Measurements from ENCODE around the gene VAV3. TPM values are rescaled to one million over a fixed set of nuclear protein-coding genes. Genes with fewer than 3 reads are reported as not detected.
"Not testable (repeated sequence)": the region's sequence is repeated elsewhere in the genome, so short reads cannot be mapped to it uniquely, and the experiment has no call there.

Gene VAV3
- total RNA-seq, 1 donor from 2014 or later = 1.9 TPM

DNA sequence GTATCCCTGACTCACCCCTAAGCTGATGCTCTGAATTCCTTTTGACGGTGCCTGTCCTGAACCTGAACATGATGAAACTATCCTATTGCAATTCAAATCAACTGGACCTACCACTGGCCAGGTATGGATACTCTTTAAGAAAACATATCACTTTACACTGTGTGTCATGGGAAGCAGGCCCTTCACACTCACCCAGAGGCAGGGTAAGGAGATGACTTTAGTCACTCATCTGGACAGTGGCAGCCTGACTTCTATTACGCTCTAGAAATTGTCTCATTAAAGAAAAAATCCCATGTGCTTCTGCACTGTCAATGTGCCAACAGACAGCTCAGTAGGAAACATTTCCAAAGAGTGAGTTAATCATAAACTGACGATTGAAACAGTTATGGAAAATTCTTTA lies 94.3 kb downstream of the VAV3 start:
- peaks cover 18% of the 10 kb centered on the region for H3K4me1 Mint-ChIP-seq (ENCODE audit: low read depth)
- H3K36me3 Mint-ChIP-seq (ENCODE audit: low read depth) = peaks cover 9% of the 10 kb centered on the region
- no peak overlapping the region for H3K4me3 Mint-ChIP-seq (ENCODE audit: low read depth)
- intact Hi-C loops (cut with micrococcal nuclease) = no loop called here
- DNase-seq (ENCODE audit: low spot score) = no peak
- no peaks in the 10 kb centered on the region for H3K9me3 Mint-ChIP-seq
- no peak overlapping the region for H3K27ac Mint-ChIP-seq
- H3K27me3 Mint-ChIP-seq (ENCODE audit: low read depth) = no peaks in the 10 kb centered on the region

DNA sequence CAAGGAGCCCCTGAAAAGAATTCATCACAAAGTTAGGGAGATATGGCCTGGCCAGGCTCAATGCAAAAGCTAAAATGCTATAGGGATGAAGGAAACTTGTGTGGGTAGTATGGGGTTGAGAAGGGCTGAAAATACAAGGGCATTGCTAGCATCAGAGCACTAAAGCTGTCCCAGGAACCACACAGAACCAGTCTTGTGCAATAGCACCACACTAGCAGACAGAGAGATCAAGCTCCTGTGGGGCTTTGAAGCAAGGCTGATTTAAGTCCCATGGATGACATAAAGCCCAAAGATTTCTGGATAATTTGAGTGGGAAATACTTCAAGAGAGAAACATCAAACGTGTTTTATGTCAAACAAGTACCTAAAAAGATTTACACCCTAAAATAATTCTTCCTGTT lies 97.1 kb downstream of the VAV3 start:
- intact Hi-C loops (cut with micrococcal nuclease) = no loop called here
- peaks cover 5% of the 10 kb centered on the region for H3K9me3 Mint-ChIP-seq
- no peak overlapping the region for H3K4me3 Mint-ChIP-seq (ENCODE audit: low read depth)
- no peaks in the 10 kb centered on the region for H3K27me3 Mint-ChIP-seq (ENCODE audit: low read depth)
- peaks cover 7% of the 10 kb centered on the region for H3K36me3 Mint-ChIP-seq (ENCODE audit: low read depth)
- no peak overlapping the region for H3K27ac Mint-ChIP-seq
- DNase-seq (ENCODE audit: low spot score) = no peak
- peaks cover 25% of the 10 kb centered on the region for H3K4me1 Mint-ChIP-seq (ENCODE audit: low read depth)

DNA sequence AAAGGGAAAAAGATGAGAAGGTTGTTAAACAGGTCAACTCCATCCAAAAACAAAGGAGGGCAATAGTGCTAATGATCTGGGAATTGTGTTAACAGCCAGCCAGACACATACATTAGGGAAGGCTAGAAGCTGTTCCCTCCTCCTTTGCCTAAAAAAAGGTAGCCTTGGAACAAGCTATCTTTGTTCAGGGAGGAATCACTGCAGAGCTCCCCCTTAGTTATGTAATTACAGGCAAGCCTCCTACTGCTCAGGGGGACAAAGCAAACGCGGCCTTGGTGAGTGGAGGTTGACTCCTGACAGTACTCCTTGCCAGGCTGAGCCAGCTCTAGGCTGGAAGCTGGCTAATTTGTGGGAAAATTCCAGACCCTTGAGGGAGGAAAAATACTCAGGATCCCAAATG lies 97.6 kb downstream of the VAV3 start:
- Mint-ChIP-seq H3K9me3 (peaks cover 6% of the 10 kb centered on the region), H3K4me3 (ENCODE audit: low read depth) (no peak overlapping the region), H3K36me3 (ENCODE audit: low read depth) (peaks cover 7% of the 10 kb centered on the region), H3K4me1 (ENCODE audit: low read depth) (peaks cover 25% of the 10 kb centered on the region), H3K27ac (no peak overlapping the region), H3K27me3 (ENCODE audit: low read depth) (no peaks in the 10 kb centered on the region)
- DNase-seq (ENCODE audit: low spot score) = no peak
- intact Hi-C loops (cut with micrococcal nuclease) = no loop called here

DNA sequence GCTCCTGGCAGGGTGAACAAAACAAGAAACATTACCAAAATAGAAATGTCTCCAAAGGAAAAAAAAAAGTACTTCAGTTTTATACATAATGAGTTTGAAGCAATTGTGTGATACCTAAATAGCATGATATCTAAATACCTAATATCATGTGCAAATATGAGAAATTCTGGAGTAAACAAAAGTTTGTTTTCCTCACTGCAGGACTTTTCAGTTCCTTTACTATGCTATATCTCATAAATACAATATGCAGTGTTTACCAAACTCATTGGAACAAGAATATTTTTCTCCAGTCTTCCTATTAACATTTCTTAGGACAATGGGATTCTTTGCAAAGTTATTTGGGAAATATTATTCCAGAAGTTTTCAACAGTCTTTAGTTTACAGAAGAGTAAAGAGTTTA lies 98.1 kb downstream of the VAV3 start:
- intact Hi-C loops (cut with micrococcal nuclease) = no loop called here
- no peaks in the 10 kb centered on the region for H3K27me3 Mint-ChIP-seq (ENCODE audit: low read depth)
- peaks cover 7% of the 10 kb centered on the region for H3K36me3 Mint-ChIP-seq (ENCODE audit: low read depth)
- H3K27ac Mint-ChIP-seq = no peak overlapping the region
- peaks cover 26% of the 10 kb centered on the region for H3K4me1 Mint-ChIP-seq (ENCODE audit: low read depth)
- DNase-seq (ENCODE audit: low spot score) = no peak
- no peak overlapping the region for H3K4me3 Mint-ChIP-seq (ENCODE audit: low read depth)
- peaks cover 11% of the 10 kb centered on the region for H3K9me3 Mint-ChIP-seq

DNA sequence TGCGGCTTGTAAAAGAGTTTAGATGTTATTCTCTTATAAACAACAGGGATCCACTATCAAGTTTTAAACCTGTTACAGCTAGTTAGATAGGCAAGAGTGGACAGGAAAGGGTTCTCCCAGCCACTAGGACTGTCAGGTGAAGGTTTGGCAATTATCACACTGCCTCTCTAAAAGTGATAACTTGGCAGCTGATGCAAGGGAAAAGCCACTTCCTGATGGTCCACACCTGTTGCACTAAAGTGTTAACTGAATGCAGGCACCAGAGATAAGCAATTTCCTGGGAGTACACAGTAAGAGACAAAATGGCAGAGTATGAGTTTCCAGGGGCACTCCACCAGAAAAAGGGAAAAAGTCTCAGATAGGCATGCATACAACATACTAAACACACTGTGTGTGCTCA lies 99.4 kb downstream of the VAV3 start:
- intact Hi-C loops (cut with micrococcal nuclease) = no loop called here
- H3K36me3 Mint-ChIP-seq (ENCODE audit: low read depth) = peaks cover 6% of the 10 kb centered on the region
- no peaks in the 10 kb centered on the region for H3K27me3 Mint-ChIP-seq (ENCODE audit: low read depth)
- no peak for DNase-seq (ENCODE audit: low spot score)
- no peak overlapping the region for H3K27ac Mint-ChIP-seq
- no peak overlapping the region for H3K4me3 Mint-ChIP-seq (ENCODE audit: low read depth)
- H3K4me1 Mint-ChIP-seq (ENCODE audit: low read depth) = peaks cover 21% of the 10 kb centered on the region
- peaks cover 20% of the 10 kb centered on the region for H3K9me3 Mint-ChIP-seq

DNA sequence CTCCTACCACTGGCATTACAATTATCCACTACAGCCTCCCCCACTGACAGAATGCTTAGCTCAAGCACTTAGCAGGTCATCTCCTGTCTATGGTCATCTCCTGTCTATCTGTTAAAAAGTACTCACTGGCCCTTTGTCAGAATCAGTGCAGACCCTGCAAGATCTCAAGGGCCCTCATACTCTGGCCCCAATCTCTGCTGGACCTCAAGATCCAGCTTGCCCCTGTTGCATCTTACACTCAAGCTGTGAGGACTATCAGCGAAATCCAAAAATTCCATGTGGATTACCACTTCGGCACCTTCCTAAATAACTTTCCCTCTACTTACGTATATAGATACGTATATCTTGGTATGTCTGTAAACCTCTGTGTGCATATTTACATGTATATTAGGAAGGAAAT lies 101.6 kb downstream of the VAV3 start:
- no peak overlapping the region for H3K4me3 Mint-ChIP-seq (ENCODE audit: low read depth)
- peaks cover 17% of the 10 kb centered on the region for H3K4me1 Mint-ChIP-seq (ENCODE audit: low read depth)
- peaks cover 20% of the 10 kb centered on the region for H3K9me3 Mint-ChIP-seq
- no peak overlapping the region for H3K27ac Mint-ChIP-seq
- peaks cover 2% of the 10 kb centered on the region for H3K36me3 Mint-ChIP-seq (ENCODE audit: low read depth)
- intact Hi-C loops (cut with micrococcal nuclease) = no loop called here
- DNase-seq (ENCODE audit: low spot score) = no peak
- peaks cover 4% of the 10 kb centered on the region for H3K27me3 Mint-ChIP-seq (ENCODE audit: low read depth)

DNA sequence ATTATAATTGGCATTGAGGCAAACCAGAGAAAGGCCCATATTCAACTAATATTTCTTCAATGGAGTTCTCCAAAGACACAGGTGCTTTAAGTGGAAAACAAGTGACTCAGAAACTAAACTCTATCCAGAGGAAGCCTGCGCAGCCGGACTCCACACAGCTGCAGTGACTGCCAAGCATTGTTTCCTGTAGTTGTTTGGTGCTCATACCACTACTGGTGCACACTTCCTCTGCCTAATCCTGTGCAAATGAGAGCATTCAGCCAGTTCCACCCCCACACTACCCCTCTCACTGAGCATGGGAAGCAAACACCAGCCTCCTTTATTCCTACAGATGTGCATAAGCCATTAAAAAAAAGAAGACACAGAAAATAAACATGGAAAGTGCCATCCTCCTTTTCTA lies 102.9 kb downstream of the VAV3 start:
- no peak overlapping the region for H3K4me3 Mint-ChIP-seq (ENCODE audit: low read depth)
- intact Hi-C loops (cut with micrococcal nuclease) = no loop called here
- peaks cover 4% of the 10 kb centered on the region for H3K27me3 Mint-ChIP-seq (ENCODE audit: low read depth)
- H3K27ac Mint-ChIP-seq = no peak overlapping the region
- H3K9me3 Mint-ChIP-seq = peaks cover 20% of the 10 kb centered on the region
- peaks cover 2% of the 10 kb centered on the region for H3K36me3 Mint-ChIP-seq (ENCODE audit: low read depth)
- H3K4me1 Mint-ChIP-seq (ENCODE audit: low read depth) = peaks cover 17% of the 10 kb centered on the region
- no peak for DNase-seq (ENCODE audit: low spot score)

DNA sequence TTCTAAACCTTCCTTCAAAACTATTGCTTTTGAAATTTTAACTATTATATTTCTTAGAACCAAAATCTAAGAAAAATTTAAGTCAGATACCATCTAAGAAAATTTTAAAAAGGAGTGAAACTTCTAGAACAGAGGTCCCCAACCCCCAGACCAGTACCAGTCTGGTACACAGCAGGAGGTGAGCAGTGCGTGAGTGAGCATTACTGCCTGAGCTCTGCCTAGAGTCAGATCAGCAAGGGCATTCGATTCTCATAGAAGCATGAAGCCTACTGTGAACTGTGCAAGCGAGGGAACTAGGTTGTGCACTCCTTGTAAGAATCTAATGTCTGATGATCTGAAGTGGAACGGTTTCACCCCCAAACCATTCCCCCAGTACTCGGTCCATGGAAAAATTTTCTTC lies 106.7 kb downstream of the VAV3 start:
- no peak for DNase-seq (ENCODE audit: low spot score)
- Mint-ChIP-seq H3K4me3 (ENCODE audit: low read depth) (no peak overlapping the region), H3K36me3 (ENCODE audit: low read depth) (peaks cover 2% of the 10 kb centered on the region), H3K4me1 (ENCODE audit: low read depth) (peaks cover 8% of the 10 kb centered on the region), H3K27ac (no peak overlapping the region), H3K9me3 (peaks cover 18% of the 10 kb centered on the region), H3K27me3 (ENCODE audit: low read depth) (peaks cover 4% of the 10 kb centered on the region)
- intact Hi-C loops (cut with micrococcal nuclease) = no loop called here

DNA sequence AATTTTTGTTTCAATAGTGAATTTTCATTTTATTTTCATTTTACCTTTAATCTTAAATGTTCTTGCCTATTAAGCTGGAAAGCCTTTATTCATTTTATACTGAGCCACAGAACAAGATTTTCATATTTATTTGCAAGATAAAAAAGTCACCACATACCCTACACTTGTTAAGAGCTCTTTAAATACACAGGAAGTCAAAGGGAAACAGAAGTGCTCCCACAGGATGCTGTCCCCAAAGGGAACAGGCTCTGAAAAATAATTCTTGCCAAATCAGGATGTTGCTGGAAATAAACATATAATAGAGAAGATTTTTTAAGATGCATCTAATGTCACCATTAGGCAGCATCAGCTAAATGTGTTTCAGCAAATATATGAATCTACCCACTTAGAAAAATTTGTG lies 113.6 kb downstream of the VAV3 start:
- Mint-ChIP-seq H3K4me1 (ENCODE audit: low read depth) (no peaks in the 10 kb centered on the region), H3K36me3 (ENCODE audit: low read depth) (peaks cover 3% of the 10 kb centered on the region), H3K4me3 (ENCODE audit: low read depth) (no peak overlapping the region), H3K9me3 (peaks cover 10% of the 10 kb centered on the region), H3K27me3 (ENCODE audit: low read depth) (peaks cover 1% of the 10 kb centered on the region), H3K27ac (no peak overlapping the region)
- intact Hi-C loops (cut with micrococcal nuclease) = no loop called here
- no peak for DNase-seq (ENCODE audit: low spot score)

DNA sequence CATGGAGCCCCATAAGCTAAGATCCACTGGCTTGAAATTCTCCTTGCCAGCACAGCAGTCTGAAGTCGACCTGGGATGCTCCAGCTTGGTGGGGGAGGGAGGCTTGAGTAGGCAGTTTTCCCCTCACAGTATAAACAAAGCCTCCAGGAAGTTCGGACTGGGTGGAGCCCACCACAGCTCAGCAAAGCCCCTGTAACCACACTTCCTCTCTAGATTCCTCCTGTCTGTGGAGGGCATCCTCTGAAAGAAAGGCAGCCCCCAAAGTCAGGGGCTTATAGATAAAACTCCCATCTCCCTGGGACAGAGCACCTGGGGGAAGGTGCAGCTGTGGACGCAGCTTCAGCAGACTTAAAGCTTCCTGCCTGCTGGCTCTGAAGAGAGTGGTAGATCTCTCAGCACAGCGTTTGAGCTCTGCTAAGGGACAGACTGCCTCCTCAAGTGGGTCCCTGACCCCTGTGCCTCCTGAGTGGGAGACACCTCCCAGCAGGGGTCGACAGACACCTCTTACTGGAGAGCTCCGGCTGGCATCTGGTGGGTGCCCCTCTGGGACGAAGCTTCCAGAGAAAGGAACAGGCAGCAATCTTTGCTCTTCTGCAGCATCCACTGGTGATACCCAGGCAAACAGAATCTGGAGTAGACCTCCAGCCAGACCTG lies 120.3 kb downstream of the VAV3 start:
- Mint-ChIP-seq H3K9me3 (peaks cover 19% of the 10 kb centered on the region), H3K4me1 (ENCODE audit: low read depth) (peaks cover 37% of the 10 kb centered on the region)
- H3K27ac Mint-ChIP-seq; H3K27me3 Mint-ChIP-seq (ENCODE audit: low read depth); intact Hi-C loops (cut with micrococcal nuclease); DNase-seq (ENCODE audit: low spot score); H3K4me3 Mint-ChIP-seq (ENCODE audit: low read depth); H3K36me3 Mint-ChIP-seq (ENCODE audit: low read depth): not testable (repeated sequence)

DNA sequence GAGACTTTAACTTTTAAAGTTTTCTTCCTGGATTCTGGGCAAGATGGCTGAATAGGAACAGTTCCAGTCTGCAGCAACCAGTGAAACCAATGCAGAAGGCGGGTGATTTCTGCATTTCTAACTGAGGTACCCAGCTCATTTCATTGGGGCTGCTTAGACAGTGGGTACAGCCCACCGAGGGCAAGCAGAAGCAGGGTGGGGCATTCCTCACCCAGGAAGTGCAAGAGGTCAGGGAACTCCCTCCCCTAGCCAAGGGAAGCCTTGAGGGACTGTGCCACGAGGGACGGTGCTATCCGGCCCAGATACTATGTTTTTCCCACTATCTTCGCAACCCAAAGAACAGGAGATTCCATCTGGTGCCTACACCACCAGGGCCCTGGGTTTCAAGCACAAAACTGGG lies 121.0 kb downstream of the VAV3 start:
- Mint-ChIP-seq H3K27me3 (ENCODE audit: low read depth) (no peaks in the 10 kb centered on the region), H3K4me3 (ENCODE audit: low read depth) (no peak overlapping the region), H3K36me3 (ENCODE audit: low read depth) (peaks cover 9% of the 10 kb centered on the region), H3K4me1 (ENCODE audit: low read depth) (peaks cover 37% of the 10 kb centered on the region), H3K27ac (no peak overlapping the region), H3K9me3 (peaks cover 19% of the 10 kb centered on the region)
- DNase-seq (ENCODE audit: low spot score) = no peak
- intact Hi-C loops (cut with micrococcal nuclease) = no loop called here

DNA sequence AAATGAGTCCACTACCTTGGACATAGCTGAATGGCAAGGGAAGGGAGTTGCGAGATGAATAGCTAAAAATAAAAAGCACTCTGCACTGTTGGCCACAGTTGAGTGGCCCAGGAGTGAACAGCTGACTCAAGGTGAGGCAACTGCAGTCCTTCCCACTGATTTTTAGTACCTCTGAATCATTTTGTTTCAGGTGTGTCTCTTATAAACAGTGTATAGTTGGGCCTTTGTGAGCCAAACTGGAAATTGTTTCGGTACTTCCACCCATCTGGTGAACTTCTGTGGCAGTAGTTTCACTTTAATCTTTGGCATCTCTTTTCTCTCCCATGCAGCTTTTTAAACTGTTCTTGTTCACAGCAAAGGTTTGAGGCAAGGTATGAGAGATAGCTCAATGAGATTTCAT lies 122.7 kb downstream of the VAV3 start:
- Mint-ChIP-seq H3K4me3 (ENCODE audit: low read depth) (no peak overlapping the region), H3K9me3 (peaks cover 22% of the 10 kb centered on the region), H3K36me3 (ENCODE audit: low read depth) (peaks cover 9% of the 10 kb centered on the region), H3K4me1 (ENCODE audit: low read depth) (peaks cover 37% of the 10 kb centered on the region), H3K27me3 (ENCODE audit: low read depth) (peaks cover 2% of the 10 kb centered on the region), H3K27ac (no peak overlapping the region)
- DNase-seq (ENCODE audit: low spot score) = no peak
- intact Hi-C loops (cut with micrococcal nuclease) = no loop called here

DNA sequence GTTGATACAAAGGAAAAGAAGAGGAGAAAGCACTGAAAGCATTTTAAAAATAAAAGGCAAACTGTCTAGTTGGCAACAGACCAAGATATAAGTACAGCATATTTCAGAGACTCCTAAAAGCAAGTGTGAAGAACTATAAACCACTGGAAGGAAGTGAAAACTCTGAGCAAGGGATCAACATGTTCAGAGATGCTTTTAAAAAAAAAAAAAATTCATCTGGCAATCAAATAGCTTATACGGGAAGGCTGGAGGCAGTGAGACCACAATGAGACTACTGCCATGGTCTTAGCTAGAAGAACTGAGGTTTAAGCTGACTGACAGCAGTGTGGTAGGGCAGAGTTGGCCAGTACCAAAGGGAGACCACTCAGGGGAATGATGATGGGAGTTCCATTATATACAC lies 124.3 kb downstream of the VAV3 start:
- Mint-ChIP-seq H3K36me3 (ENCODE audit: low read depth) (peaks cover 6% of the 10 kb centered on the region), H3K4me3 (ENCODE audit: low read depth) (no peak overlapping the region), H3K4me1 (ENCODE audit: low read depth) (peaks cover 40% of the 10 kb centered on the region), H3K27ac (no peak overlapping the region), H3K27me3 (ENCODE audit: low read depth) (peaks cover 2% of the 10 kb centered on the region), H3K9me3 (peaks cover 15% of the 10 kb centered on the region)
- DNase-seq (ENCODE audit: low spot score) = no peak
- intact Hi-C loops (cut with micrococcal nuclease) = no loop called here

DNA sequence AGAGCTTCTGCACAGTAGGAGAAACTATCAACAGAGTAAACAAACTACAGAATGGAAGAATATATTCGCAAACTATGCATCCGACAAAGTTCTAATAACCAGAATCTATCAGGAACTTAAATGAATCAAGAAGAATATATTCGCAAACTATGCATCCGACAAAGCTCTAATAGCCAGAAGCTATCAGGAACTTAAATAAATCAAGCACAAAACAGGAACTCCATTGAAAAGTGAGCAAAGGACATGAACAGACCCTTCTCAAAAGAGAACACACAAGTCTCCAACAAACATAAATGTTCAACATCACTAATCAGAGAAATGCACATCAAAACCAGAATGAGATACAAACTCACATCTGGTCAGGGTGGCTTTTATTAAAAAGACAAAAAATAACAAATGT lies 126.9 kb downstream of the VAV3 start:
- no peak overlapping the region for H3K4me3 Mint-ChIP-seq (ENCODE audit: low read depth)
- H3K4me1 Mint-ChIP-seq (ENCODE audit: low read depth) = peaks cover 28% of the 10 kb centered on the region
- no peaks in the 10 kb centered on the region for H3K36me3 Mint-ChIP-seq (ENCODE audit: low read depth)
- DNase-seq (ENCODE audit: low spot score) = no peak
- H3K9me3 Mint-ChIP-seq = peaks cover 7% of the 10 kb centered on the region
- intact Hi-C loops (cut with micrococcal nuclease) = no loop called here
- peaks cover 2% of the 10 kb centered on the region for H3K27me3 Mint-ChIP-seq (ENCODE audit: low read depth)
- no peak overlapping the region for H3K27ac Mint-ChIP-seq

Measured in activated T-helper 2 cell treated with anti-CD3 and anti-CD28 coated beads, Interferon-gamma antibody, Interleukin-2, Interleukin-4, amounts not matched to agents 10 μg/mL and 5 μg/mL and 100 μg/mL, durations not matched to agents 14 hours and 24 hours and 36 hours (primary cell).